T1000 (cell line): Measurements from ENCODE around the gene GLRA1.
"Not testable (repeated sequence)": the region's sequence is repeated elsewhere in the genome, so short reads cannot be mapped to it uniquely, and the experiment has no call there.

Experiments used
- DNase-seq: peaks from one replicate; lab custom pipeline; 2025; ENCODE audit warnings: mixed read lengths; lab: John Stamatoyannopoulos, UW

The GLRA1 gene

DNA sequence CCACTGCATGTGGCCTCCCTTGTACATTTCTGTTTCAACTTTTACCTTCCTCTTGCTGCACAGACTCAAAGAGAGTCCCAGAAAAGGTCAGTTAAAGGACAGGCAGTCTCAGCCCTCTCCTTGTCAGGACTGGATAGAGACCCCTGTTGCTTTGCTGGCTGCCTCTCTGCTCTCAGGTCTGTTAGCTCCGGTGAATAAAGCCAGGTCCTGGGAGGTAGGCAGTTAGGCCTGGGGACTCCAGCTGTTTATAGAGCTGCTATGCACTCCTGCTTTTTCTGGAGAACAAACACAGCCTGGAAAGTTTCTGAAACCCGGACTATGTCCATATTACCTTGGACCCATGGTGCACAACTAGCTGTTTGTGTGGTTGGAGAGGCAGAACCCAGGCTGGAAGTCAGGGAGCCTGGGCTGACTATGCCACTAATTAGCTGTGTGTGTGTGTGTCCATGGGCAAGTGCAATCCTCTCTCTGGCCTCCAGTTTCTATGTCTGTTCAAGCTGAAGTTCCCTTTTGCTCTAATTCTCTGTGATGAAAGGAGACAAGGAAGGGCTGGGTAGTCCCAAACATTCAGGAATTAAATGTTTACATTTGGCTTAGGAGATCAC, 42.9 kb downstream of the GLRA1 start:
- no peak for DNase-seq

DNA sequence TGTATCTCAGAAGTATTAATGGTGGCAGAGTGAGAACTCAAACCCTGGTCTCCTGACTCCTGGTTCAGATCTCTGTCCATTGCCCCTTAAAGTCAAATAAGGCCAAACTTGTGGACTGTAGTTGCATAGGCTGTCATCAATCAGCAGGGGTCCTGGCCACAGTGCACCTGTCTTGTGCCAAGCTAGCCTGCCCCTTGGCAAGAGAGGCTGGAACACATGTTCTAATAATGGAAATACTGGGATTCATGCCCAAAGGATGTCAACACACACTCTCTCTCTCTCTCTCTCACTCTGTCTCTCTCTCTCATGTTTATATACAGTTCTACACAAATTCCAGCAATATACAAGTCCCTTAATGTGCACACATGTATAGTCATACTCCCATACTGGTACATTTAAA, 44.3 kb downstream of the GLRA1 start:
- no peak for DNase-seq

DNA sequence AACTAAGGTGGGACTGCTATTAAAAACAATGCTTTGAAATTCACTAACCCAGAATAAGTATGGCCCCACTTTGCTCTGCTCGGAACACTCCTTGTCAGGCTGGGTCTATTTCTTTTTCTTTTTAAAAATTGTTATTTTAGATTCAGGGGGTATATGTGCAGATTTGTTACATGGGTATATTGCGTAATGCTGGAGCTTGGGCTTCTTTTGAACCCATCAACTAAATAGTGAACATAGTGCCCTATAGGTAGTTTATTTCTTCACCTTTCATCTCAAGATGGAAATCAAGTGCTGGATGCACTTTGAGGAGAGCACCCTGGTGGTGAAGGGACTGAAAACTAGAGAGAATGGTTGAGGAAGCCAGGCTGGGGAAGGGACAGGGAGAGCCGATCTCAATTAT, 51.0 kb downstream of the GLRA1 start:
- DNase-seq = no peak

DNA sequence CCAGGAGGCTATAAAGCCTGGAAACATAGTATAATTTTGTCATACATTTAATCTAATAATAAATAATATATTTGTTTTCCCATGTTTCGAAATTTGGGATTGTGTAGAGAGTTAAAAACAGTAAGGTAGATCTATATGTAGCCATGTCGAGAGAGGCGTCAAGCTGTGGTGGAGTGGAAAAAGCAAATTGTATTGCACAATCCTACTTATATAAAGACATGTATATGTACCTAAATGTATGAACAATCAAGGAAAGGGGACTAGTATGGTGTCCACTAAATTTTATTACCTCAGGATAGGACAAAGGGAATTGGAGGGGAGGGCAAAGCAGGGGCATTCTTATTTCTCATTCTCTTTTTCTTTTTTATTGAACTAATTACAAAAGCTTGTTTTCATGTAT, 52.0 kb downstream of the GLRA1 start:
- DNase-seq = no peak

DNA sequence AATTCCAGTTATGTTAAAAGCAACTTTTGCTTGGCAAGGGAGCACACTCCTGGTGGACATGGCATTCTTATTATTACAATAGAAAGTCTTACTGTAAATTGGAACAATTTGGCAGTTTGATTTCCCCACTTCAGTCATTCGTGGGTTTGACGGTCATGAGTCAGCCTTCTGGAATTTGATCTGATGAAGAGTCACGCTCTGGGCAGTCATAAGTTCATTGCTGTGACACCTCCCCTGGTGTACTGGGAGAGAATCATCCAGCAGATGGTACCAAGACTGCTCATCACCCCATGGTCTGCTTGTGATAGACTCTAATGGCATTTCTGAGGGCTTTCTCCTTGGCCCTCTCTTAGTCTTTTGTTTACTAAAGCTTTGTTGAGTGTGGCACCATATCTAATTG, 53.8 kb downstream of the GLRA1 start:
- peak; percentile 3 for DNase-seq

DNA sequence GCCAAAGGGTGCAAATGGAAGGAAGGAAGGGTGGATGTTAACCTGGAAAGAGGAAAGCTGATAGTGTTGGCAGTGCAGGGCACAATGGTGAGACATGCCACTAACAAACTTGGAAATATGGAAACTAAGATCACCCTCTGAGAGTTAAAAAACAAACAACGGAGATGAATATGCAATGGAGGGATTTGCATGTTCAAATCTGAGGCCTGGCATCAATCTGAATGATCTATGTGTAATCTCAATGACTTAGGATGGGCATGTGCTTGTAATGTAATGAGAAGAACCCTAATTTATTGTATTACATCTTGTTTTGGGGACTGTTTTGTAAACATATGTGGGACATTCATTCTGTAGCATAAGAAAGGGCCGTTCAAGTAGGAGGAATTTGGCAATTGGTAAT, 54.4 kb downstream of the GLRA1 start:
- no peak for DNase-seq

GRCh38 chr5:151869843-151870242, 54.8 kb downstream of the GLRA1 start:
- DNase-seq = no peak

- no peak for DNase-seq
Measured at GRCh38 chr5:151868451-151868850, 56.2 kb downstream of the GLRA1 start.

DNA sequence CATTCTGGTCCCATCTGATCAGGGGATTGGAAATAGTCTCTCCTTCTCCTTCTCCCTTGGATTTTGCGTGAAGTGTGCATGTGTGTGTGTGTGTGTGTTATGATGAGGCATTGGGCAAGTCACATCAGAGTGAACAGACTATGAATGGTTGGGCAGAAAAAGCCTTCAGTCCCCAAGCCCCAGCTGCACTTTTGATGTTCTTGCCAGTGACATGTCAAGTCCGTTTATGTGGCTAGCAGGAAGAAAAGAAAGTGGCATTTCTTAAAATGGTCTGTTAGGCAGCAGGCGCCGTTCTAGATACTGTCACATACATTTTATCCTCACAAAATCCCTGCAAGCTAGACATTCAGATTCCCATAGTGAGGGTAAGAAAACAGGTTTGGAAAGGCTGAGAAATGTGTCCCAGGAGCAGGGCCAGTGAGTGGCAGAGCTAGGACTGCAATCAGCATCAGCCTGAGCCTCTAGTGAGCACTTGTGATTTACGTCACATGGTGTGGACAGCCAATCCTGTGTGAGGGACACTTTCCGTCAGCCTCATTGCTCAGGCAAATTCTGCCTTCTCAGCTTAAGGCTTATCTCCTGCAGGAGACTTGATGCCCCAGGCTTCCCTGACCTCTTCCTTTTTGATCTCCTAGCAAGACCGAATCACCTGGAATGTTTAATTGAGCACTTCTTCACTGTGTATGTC, 60.4 kb downstream of the GLRA1 start:
- no peak for DNase-seq

DNA sequence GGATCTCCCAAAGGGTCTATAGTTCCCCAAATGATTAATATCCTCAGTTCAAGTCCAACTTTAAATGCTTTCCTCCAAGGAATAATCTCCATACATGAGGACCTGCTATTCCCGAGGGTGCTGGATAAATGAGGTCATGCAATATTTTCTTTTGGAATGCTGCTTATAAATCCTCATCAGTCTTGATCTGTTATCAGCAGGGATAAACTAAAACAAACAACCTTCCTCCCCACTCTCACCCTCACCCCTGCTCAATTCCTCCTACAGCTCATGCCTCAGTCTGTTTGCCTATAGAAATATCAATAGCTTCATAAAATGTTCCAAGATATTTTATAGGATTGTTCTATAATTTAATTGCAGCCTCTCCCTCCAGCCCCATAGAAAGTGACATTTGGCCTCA, 61.1 kb downstream of the GLRA1 start:
- DNase-seq = peak; percentile 8

GRCh38 chr5:151862811-151863472, 61.7 kb downstream of the GLRA1 start:
- DNase-seq = no peak

- DNase-seq = not testable (repeated sequence)
Measured at GRCh38 chr5:151860867-151861266, 63.8 kb downstream of the GLRA1 start.

GRCh38 chr5:151856861-151857260, 67.8 kb downstream of the GLRA1 start:
- no peak for DNase-seq

- DNase-seq = no peak
Measured at GRCh38 chr5:151855701-151856100, 69.0 kb downstream of the GLRA1 start.

- DNase-seq = no peak
Measured at GRCh38 chr5:151847871-151848270, 76.8 kb downstream of the GLRA1 start.

DNA sequence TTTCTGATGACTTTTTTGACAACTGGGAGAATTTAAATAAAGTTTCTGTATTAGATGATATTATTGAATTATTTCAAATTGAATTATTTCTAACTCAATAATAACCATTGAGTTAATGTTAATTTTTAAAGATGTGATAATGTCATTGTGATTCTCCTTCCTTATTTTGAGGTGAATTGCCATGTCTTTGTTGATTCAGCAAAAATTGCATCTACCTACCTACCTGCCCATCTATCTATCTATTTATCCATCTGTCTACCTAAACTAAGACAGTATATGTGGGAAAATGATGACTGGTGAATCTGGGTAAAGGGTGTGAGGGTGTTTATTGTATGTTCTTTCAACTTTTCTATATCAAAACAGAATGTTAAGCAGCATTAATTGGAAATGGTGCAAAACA, 77.9 kb downstream of the GLRA1 start:
- DNase-seq = no peak

GRCh38 chr5:151832843-151833242, 91.8 kb downstream of the GLRA1 start:
- not testable (repeated sequence) for DNase-seq

- DNase-seq = no peak
Measured at GRCh38 chr5:151829370-151829769, 95.3 kb downstream of the GLRA1 start.

DNA sequence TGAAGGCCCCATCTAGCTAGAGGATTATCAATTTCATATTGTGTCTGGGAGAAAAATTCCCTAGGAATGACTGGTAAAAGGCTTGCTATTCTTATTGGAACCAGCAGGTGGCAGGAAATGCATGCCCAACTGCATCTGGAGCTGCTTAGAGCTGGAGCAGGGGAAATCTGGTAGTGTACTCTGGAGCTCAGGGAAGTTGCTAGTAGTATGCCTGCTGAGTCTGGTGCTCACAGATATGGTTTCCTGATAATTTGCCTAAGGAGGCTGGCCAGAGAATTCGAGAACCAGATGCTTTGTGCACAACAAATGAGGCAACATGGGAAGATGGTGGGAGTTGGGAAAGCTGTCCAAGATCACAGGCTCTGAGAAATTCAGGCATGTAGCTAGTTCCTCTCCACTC, 99.2 kb downstream of the GLRA1 start:
- DNase-seq = peak; percentile 43

DNA sequence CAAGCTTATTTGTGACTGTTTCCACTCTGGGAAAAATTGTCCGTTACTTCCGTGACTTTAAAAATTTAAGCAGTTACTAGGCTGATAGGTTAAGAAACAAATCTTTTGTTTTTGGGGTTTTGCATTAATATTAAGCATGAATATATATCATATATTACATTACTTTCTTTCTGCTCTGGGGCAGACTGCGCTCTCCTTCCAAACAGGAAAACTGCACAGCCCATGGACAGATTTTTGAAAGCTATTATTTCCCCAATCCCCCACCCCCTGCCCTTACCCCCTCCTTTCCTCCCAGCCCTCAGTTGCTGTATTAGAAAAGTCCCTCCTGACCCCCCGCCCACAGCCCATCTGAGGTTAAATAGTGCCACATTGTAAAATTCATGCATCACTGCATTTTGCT, 102.5 kb downstream of the GLRA1 start:
- no peak for DNase-seq

- no peak for DNase-seq
Measured at GRCh38 chr5:151820903-151821302, 103.7 kb downstream of the GLRA1 start.

GRCh38 chr5:151820271-151820670, 104.4 kb downstream of the GLRA1 start:
- no peak for DNase-seq

- no peak for DNase-seq
Measured at GRCh38 chr5:151819830-151820229, 104.8 kb downstream of the GLRA1 start.

GRCh38 chr5:151815051-151815450, 109.6 kb downstream of the GLRA1 start:
- DNase-seq = no peak
